Measurements from ENCODE around the gene IQGAP3. TPM values are rescaled to one million over a fixed set of nuclear protein-coding genes. Genes with fewer than 3 reads are reported as not detected.
A peak's percentile ranks its signal among the peaks of the same experiment; 100 is the strongest.

IQGAP3 gene
- total RNA-seq, 1 experiment from 2014 or later = 48.3 TPM

DNA sequence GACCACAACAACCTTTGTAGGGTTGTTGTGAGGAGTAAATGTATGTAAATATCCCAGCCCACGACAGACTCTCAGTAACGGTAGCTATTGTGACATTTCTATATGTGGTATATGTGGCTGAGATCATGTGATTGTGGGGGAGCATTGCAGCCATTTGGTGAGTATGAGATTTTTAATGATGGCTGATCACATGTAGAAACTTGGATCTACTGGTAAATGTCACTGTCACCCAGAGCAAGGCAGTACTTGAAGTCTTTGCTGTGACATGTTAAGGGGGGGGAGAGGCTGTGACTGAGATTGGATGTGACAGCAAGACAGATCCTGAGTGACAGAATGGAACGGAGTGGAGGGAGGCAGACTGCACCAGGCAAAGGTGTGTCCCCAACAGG, 47.9 kb downstream of the IQGAP3 start:
- DNase-seq (ENCODE audit: unreplicated experiment) = no peak
- Mint-ChIP-seq H3K9me3 (ENCODE audit: unreplicated experiment) (no peaks in the 10 kb centered on the region), H3K4me3 (ENCODE audit: unreplicated experiment) (no peak overlapping the region), H3K27ac (ENCODE audit: low read depth, unreplicated experiment) (no peak overlapping the region), H3K27me3 (ENCODE audit: insufficient read depth, unreplicated experiment) (no peaks in the 10 kb centered on the region), H3K36me3 (ENCODE audit: insufficient read depth, unreplicated experiment) (peaks cover 20% of the 10 kb centered on the region), H3K4me1 (ENCODE audit: insufficient read depth, unreplicated experiment) (no peaks in the 10 kb centered on the region)
- ChIA-PET CTCF (interaction anchor here (0.6 to 2.3 kb wide), 4 partner anchors 23 to 202 kb away, joined by 3 to 11 read pairs (median 3); partner anchors contain the start of gene MEF2D), POLR2A (interaction anchor here (0.8 to 1.2 kb wide), 3 partner anchors 11 to 67 kb away, joined by 3 to 4 read pairs (median 3); partner anchors contain the start of genes MEF2D and NAXE)
- intact Hi-C loops (cut with micrococcal nuclease) = no loop called here
- TF ChIP-seq, protein P1, sequence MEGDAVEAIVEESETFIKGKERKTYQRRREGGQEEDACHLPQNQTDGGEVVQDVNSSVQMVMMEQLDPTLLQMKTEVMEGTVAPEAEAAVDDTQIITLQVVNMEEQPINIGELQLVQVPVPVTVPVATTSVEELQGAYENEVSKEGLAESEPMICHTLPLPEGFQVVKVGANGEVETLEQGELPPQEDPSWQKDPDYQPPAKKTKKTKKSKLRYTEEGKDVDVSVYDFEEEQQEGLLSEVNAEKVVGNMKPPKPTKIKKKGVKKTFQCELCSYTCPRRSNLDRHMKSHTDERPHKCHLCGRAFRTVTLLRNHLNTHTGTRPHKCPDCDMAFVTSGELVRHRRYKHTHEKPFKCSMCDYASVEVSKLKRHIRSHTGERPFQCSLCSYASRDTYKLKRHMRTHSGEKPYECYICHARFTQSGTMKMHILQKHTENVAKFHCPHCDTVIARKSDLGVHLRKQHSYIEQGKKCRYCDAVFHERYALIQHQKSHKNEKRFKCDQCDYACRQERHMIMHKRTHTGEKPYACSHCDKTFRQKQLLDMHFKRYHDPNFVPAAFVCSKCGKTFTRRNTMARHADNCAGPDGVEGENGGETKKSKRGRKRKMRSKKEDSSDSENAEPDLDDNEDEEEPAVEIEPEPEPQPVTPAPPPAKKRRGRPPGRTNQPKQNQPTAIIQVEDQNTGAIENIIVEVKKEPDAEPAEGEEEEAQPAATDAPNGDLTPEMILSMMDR (IDR thresholded peaks at IDR 0.05; ENCODE audit: unreplicated experiment) = no peak
- BruUV-seq (replicated peaks) = no TSS peak

DNA sequence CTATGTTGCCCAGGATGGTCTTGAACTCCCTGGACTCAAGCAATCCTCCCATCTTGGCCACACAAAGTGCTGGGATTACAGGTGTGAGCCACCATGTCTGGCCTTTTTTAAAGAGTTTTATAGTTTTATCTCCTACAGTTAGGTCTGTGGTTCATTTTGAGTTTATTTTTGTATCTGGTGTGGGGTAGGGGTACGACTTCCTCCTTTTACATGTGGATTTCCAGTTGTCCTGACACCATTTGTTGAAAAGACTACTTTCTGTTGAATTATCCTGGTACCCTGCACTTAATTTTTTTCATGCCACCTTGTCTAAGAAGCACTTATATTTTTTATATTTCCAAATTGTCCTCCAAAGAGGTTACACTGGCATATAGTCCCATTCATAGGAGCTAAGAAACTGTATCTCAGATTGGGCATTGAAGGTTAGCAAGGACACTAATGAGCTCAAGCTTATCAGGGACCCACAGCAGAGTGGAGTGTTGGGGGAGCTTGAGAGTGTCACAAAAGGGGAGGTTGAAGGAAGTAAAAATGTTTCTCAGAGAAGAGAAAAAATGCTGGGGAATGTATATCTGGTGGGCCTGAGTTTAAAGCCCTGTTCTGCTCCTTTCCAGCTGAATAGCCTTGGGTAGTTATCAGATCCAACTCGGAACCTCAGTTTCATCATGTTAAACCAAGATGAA, 48.4 kb downstream of the IQGAP3 start:
- no peak overlapping the region for H3K27ac Mint-ChIP-seq (ENCODE audit: low read depth, unreplicated experiment)
- BruUV-seq (replicated peaks) = no TSS peak
- POLR2A ChIA-PET = interaction anchor here (1.1 to 1.2 kb wide), 2 partner anchors 11 to 23 kb away, joined by 3 to 4 read pairs; partner anchors contain the start of gene MEF2D
- intact Hi-C loops (cut with micrococcal nuclease) = no loop called here
- no peak for DNase-seq (ENCODE audit: unreplicated experiment)
- no peaks in the 10 kb centered on the region for H3K4me1 Mint-ChIP-seq (ENCODE audit: insufficient read depth, unreplicated experiment)
- no peaks in the 10 kb centered on the region for H3K27me3 Mint-ChIP-seq (ENCODE audit: insufficient read depth, unreplicated experiment)
- H3K36me3 Mint-ChIP-seq (ENCODE audit: insufficient read depth, unreplicated experiment) = peaks cover 14% of the 10 kb centered on the region
- TF ChIP-seq, protein P1 (IDR thresholded peaks at IDR 0.05; ENCODE audit: unreplicated experiment) = no peak
- no peak overlapping the region for H3K4me3 Mint-ChIP-seq (ENCODE audit: unreplicated experiment)
- no peaks in the 10 kb centered on the region for H3K9me3 Mint-ChIP-seq (ENCODE audit: unreplicated experiment)
- CTCF ChIA-PET = interaction anchor here (0.6 to 2.3 kb wide), 5 partner anchors 10 to 203 kb away, joined by 3 to 11 read pairs (median 3); partner anchors contain the start of gene MEF2D

DNA sequence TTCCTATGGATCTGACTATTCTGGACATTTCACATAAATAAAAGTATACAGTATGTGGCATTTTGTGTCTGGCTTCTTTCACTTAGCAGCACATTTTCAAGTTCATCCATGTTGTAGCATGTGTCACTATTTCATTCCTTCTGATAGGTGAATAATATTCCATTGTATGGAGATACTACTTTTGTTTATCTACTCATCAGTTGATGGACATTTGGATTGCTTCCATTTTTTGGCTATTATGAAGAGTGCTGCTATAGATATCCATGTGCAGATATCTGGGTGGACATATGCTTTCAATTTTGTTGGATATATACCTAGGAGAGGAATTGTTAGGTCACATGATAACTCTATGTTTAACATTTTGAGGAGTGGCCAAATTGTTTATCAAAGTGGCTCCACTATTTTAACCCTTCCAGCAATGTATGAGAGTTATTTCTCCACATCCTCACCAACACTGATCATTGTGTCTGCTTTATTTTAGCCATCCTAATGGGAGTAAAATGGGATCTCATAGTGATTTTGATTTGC, 49.9 kb downstream of the IQGAP3 start:
- Mint-ChIP-seq H3K9me3 (ENCODE audit: unreplicated experiment) (no peaks in the 10 kb centered on the region), H3K36me3 (ENCODE audit: insufficient read depth, unreplicated experiment) (peaks cover 12% of the 10 kb centered on the region), H3K4me3 (ENCODE audit: unreplicated experiment) (no peak overlapping the region), H3K27me3 (ENCODE audit: insufficient read depth, unreplicated experiment) (no peaks in the 10 kb centered on the region), H3K4me1 (ENCODE audit: insufficient read depth, unreplicated experiment) (peaks cover 9% of the 10 kb centered on the region), H3K27ac (ENCODE audit: low read depth, unreplicated experiment) (no peak overlapping the region)
- POLR2A ChIA-PET = interaction anchor here (6.3 kb wide), 1 partner anchor 21 kb away, joined by 87 read pairs; the partner anchor contains the start of gene MEF2D
- CTCF ChIA-PET = interaction anchor here (1.0 kb wide), 1 partner anchor 14 kb away, joined by 5 read pairs; no protein-coding TSS in a partner anchor
- intact Hi-C loops (cut with micrococcal nuclease) = no loop called here
- DNase-seq (ENCODE audit: unreplicated experiment) = no peak
- TF ChIP-seq, protein P1 (IDR thresholded peaks at IDR 0.05; ENCODE audit: unreplicated experiment) = no peak
- no TSS peak for BruUV-seq (replicated peaks)

DNA sequence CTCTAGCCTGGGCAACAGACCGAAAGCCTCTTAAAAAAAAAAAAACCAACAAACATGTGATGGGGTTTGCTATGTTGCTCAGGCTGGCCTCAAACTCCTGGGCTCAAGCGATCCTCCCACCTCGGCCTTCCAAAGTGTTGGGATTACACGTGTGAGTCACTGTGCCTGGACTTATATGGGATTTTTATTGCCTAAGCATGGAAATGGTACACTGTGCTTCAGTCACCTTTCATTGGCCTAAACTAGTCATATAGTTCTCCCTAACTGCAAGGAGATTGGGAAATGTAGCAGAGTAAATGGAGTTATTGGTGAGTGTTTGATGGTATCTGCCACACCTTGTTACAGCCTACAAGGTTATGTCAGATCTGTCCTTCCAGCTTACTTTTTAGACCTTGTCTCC, 54.6 kb downstream of the IQGAP3 start:
- BruUV-seq (replicated peaks) = no TSS peak
- intact Hi-C loops (cut with micrococcal nuclease) = no loop called here
- Mint-ChIP-seq H3K27ac (ENCODE audit: low read depth, unreplicated experiment) (peak overlapping the region; percentile 91), H3K4me3 (ENCODE audit: unreplicated experiment) (no peak overlapping the region), H3K9me3 (ENCODE audit: unreplicated experiment) (no peaks in the 10 kb centered on the region), H3K27me3 (ENCODE audit: insufficient read depth, unreplicated experiment) (no peaks in the 10 kb centered on the region), H3K4me1 (ENCODE audit: insufficient read depth, unreplicated experiment) (peaks cover 14% of the 10 kb centered on the region), H3K36me3 (ENCODE audit: insufficient read depth, unreplicated experiment) (no peaks in the 10 kb centered on the region)
- ChIA-PET POLR2A (interaction anchor here (0.7 to 6.3 kb wide), 12 partner anchors 8 to 74 kb away, joined by 3 to 87 read pairs (median 5); partner anchors contain the start of genes MEF2D and NAXE), CTCF (interaction anchor here (0.7 to 2.0 kb wide), 10 partner anchors 10 to 207 kb away, joined by 3 to 6 read pairs (median 4); no protein-coding TSS in a partner anchor)
- TF ChIP-seq, protein P1 (IDR thresholded peaks at IDR 0.05; ENCODE audit: unreplicated experiment) = no peak
- peak; percentile 93 for DNase-seq (ENCODE audit: unreplicated experiment)

Data from MCF 10A (cell line).